Mesendoderm (in vitro differentiated cells): Measurements from ENCODE around the gene THBS4.
A peak's percentile ranks its signal among the peaks of the same experiment; 100 is the strongest.
"Not testable (repeated sequence)": the region's sequence is repeated elsewhere in the genome, so short reads cannot be mapped to it uniquely, and the experiment has no call there.

Experiments
- DNase-seq: peaks from one replicate; pipeline ENCODE4 v3.0.0; 2013
- H2AK5ac ChIP-seq: 2 replicates; pipeline ENCODE4 v1.6.1; 2013; ENCODE audit warnings: low read length, inconsistent platforms
- H2BK120ac ChIP-seq: 2 replicates; pipeline ENCODE4 v1.6.1; 2013; ENCODE audit warnings: low read depth, mild to moderate bottlenecking, low read length, moderate library complexity, mixed read lengths
- H2BK15ac ChIP-seq: replicated peaks from 2 replicates; pipeline ENCODE4 v1.6.1; 2013; ENCODE audit warnings: low read depth, mild to moderate bottlenecking, moderate library complexity
- H2BK5ac ChIP-seq: 2 replicates; pipeline ENCODE4 v1.6.1; 2013; ENCODE audit warnings: low read length, inconsistent platforms
- H3K18ac ChIP-seq: 2 replicates; pipeline ENCODE4 v1.6.1; 2013; ENCODE audit warnings: mild to moderate bottlenecking, low read length, mixed read lengths
- H3K23ac ChIP-seq: one replicate; pipeline ENCODE4 v1.6.1; 2013; ENCODE audit warnings: low read length
- H3K27ac ChIP-seq: 2 replicates; pipeline ENCODE4 v1.5.1; 2013; ENCODE audit warnings: low read depth, mild to moderate bottlenecking, inconsistent platforms, low read length, moderate library complexity
- H3K27me3 ChIP-seq: 2 replicates; pipeline ENCODE4 v1.6.1; 2013; ENCODE audit warnings: low read length, control low read depth, mild to moderate bottlenecking, inconsistent platforms; ENCODE audit not compliant: insufficient read depth, poor library complexity
- H3K36me3 ChIP-seq: 2 replicates; pipeline ENCODE4 v1.6.1; 2013; ENCODE audit warnings: low read length, inconsistent platforms; ENCODE audit not compliant: control insufficient read depth, insufficient read depth
- H3K4ac ChIP-seq: one replicate; pipeline ENCODE4 v1.6.1; 2013; ENCODE audit warnings: low read depth, mild to moderate bottlenecking, low read length, moderate library complexity
- H3K4me1 ChIP-seq: 2 replicates; pipeline ENCODE4 v1.6.1; 2013; ENCODE audit warnings: low read depth, low read length, inconsistent platforms; ENCODE audit not compliant: control insufficient read depth
- H3K4me2 ChIP-seq: 2 replicates; pipeline ENCODE4 v1.6.1; 2013; ENCODE audit warnings: low read length
- H3K4me3 ChIP-seq: 2 replicates; pipeline ENCODE4 v1.5.1; 2013; ENCODE audit warnings: mild to moderate bottlenecking, low read length
- H3K56ac ChIP-seq: one replicate; pipeline ENCODE4 v1.6.1; 2013; ENCODE audit warnings: low read length
- H3K79me1 ChIP-seq: 2 replicates; pipeline ENCODE4 v1.6.1; 2013; ENCODE audit warnings: low read length, inconsistent platforms
- H3K79me2 ChIP-seq: 2 replicates; pipeline ENCODE4 v1.6.1; 2013; ENCODE audit warnings: mild to moderate bottlenecking, low read length; ENCODE audit not compliant: control insufficient read depth, insufficient read depth
- H3K9ac ChIP-seq: 2 replicates; pipeline ENCODE4 v1.6.1; 2013; ENCODE audit warnings: low read length, inconsistent platforms
- H4K5ac ChIP-seq: one replicate; pipeline ENCODE4 v1.6.1; 2013; ENCODE audit warnings: low read length
- H4K8ac ChIP-seq: one replicate; pipeline ENCODE4 v1.6.1; 2013; ENCODE audit warnings: low read depth, mild to moderate bottlenecking, control low read depth, low read length, moderate library complexity
- WGBS: extraction: QIAGEN DNeasy Blood & Tissue Kit; methylation state at CpG from one replicate; pipeline ENCODE4 v1.1.7; 2013; ENCODE audit warnings: low lambda C conversion rate, missing lambda C conversion rate; ENCODE audit not compliant: insufficient coverage; ENCODE audit errors: extremely low coverage; 5-methylcytosine and 5-hydroxymethylcytosine counted together

THBS4 gene

DNA sequence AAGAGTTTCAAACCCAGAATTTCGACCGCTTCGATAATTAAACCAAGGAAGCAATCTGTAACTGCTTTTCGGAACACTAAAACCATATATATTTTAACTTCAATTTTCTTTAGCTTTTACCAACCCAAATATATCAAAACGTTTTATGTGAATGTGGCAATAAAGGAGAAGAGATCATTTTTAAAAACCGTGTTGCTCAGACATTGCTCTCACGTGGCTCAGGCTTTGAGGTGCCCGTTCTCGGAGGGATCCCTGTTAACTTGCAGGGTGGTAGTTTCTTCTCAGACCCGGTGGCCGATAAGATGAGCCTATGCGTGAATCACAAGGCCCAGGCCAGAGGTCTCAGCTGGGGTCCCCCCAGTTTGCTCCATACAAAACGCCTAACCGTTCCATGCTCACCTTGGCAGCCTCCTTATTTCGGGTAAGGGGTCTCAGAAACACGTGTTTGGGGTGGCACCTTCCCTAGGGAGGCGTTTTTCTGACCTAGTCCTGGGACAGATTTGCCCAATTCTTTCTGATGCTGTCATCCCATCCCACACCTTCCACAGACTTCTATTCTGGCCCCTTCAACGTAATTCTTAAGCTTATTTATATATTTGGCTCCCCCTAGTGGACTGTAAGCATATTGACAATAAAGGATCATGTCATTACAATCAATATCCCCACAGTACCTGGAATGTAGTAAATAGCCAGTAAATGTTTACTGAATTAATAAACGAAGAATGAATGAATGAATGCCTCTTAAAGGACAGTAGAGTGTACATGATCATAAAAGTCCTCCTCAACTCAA lies 48.1 kb downstream of the THBS4 start:
- no peak overlapping the region for H2BK15ac ChIP-seq
- DNase-seq, result peak; percentile 82
- H2BK120ac ChIP-seq, result no peak overlapping the region
- no peak overlapping the region for H3K9ac ChIP-seq
- H3K18ac ChIP-seq, result no peak overlapping the region
- H3K56ac ChIP-seq, result no peak overlapping the region
- H3K36me3 ChIP-seq, result no peaks in the 10 kb centered on the region
- no peak overlapping the region for H3K4me3 ChIP-seq
- no peak overlapping the region for H3K4ac ChIP-seq
- H3K4me1 ChIP-seq, result no peaks in the 10 kb centered on the region
- no peaks in the 10 kb centered on the region for H3K27me3 ChIP-seq
- no peak overlapping the region for H3K23ac ChIP-seq
- H3K4me2 ChIP-seq, result no peak overlapping the region
- H2AK5ac ChIP-seq, result no peak overlapping the region
- no peaks in the 10 kb centered on the region for H3K79me1 ChIP-seq
- H4K5ac ChIP-seq, result no peak overlapping the region
- no peak overlapping the region for H4K8ac ChIP-seq
- 100% methylated on average over 2 of the region's 19 CpGs for WGBS
- no peaks in the 10 kb centered on the region for H3K79me2 ChIP-seq
- no peak overlapping the region for H3K27ac ChIP-seq
- no peak overlapping the region for H2BK5ac ChIP-seq

GRCh38 chr5:80090884-80091166 lies 55.7 kb downstream of the THBS4 start:
- Histone ChIP-seq H3K79me2 (no peaks in the 10 kb centered on the region), H3K27me3 (no peaks in the 10 kb centered on the region), H3K27ac (no peak overlapping the region), H2BK120ac (no peak overlapping the region), H4K8ac (no peak overlapping the region), H3K23ac (no peak overlapping the region), H3K4me2 (no peak overlapping the region), H3K56ac (no peak overlapping the region), H2AK5ac (no peak overlapping the region), H4K5ac (no peak overlapping the region), H3K9ac (no peak overlapping the region), H2BK15ac (no peak overlapping the region), H3K4me1 (no peaks in the 10 kb centered on the region), H2BK5ac (no peak overlapping the region), H3K18ac (no peak overlapping the region), H3K79me1 (no peaks in the 10 kb centered on the region), H3K4ac (no peak overlapping the region), H3K36me3 (no peaks in the 10 kb centered on the region), H3K4me3 (no peak overlapping the region)
- WGBS, result no CpG with 5 or more reads among the region's 5 CpGs
- peak; percentile 60 for DNase-seq

- not testable (repeated sequence) for H3K36me3 ChIP-seq
- DNase-seq, result peak; percentile 68
Measured at GRCh38 chr5:80091792-80092192, 56.6 kb downstream of the THBS4 start.

GRCh38 chr5:80092486-80093107 lies 57.4 kb downstream of the THBS4 start:
- no peaks in the 10 kb centered on the region for H3K36me3 ChIP-seq
- no peak overlapping the region for H3K27ac ChIP-seq
- H3K23ac ChIP-seq, result no peak overlapping the region
- WGBS, result no CpG with 5 or more reads among the region's 8 CpGs
- peaks cover 2% of the 10 kb centered on the region for H3K4me1 ChIP-seq
- H3K9ac ChIP-seq, result no peak overlapping the region
- no peak overlapping the region for H3K4me3 ChIP-seq
- H3K56ac ChIP-seq, result no peak overlapping the region
- H3K4me2 ChIP-seq, result no peak overlapping the region
- H3K4ac ChIP-seq, result peak overlapping the region; percentile 75
- no peak overlapping the region for H2AK5ac ChIP-seq
- H3K79me2 ChIP-seq, result no peaks in the 10 kb centered on the region
- H4K5ac ChIP-seq, result no peak overlapping the region
- H2BK120ac ChIP-seq, result peak overlapping the region; percentile 3
- no peak overlapping the region for H4K8ac ChIP-seq
- DNase-seq, result no peak
- no peak overlapping the region for H2BK15ac ChIP-seq
- H3K18ac ChIP-seq, result peak overlapping the region; percentile 2
- no peak overlapping the region for H2BK5ac ChIP-seq
- H3K79me1 ChIP-seq, result no peaks in the 10 kb centered on the region
- no peaks in the 10 kb centered on the region for H3K27me3 ChIP-seq

More at GRCh38 chr5:80091792-80092192, 56.6 kb downstream of the THBS4 start:
- H3K56ac ChIP-seq, H4K5ac ChIP-seq, H3K27ac ChIP-seq, H4K8ac ChIP-seq, H3K4me2 ChIP-seq, H2AK5ac ChIP-seq, H3K4me1 ChIP-seq, H2BK15ac ChIP-seq, H3K79me2 ChIP-seq, H3K9ac ChIP-seq, H3K27me3 ChIP-seq, H2BK5ac ChIP-seq, H3K79me1 ChIP-seq, H3K4me3 ChIP-seq, H3K23ac ChIP-seq: not testable (repeated sequence)
- no CpG with 5 or more reads among the region's 15 CpGs for WGBS
- Histone ChIP-seq H3K4ac (peak overlapping the region; percentile 45), H2BK120ac (peak overlapping the region; percentile 3), H3K18ac (peak overlapping the region; percentile 2)

DNA sequence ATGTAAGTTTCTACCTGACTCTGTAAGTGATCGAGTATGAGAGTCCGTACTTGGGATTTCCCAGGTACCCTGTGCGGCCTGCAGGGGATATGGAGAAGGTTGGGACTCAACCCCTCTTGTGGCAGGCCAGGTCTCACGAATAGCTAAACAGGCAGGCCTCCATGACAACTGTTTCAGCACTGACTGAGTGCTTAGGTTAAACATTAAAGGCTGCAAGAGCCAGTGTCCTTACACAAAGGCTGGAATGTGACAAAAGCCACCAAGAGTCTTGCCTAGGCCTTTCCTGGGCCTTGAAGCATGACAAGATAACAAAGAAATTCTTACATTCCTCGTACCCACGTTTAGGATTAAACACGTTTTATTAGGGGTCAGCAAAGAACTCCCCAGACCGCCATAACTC lies 58.6 kb downstream of the THBS4 start:
- Histone ChIP-seq H3K4ac (peak overlapping the region; percentile 75), H4K8ac (no peak overlapping the region), H4K5ac (no peak overlapping the region), H3K9ac (no peak overlapping the region), H3K79me1 (no peaks in the 10 kb centered on the region), H3K4me1 (peaks cover 4% of the 10 kb centered on the region), H3K56ac (peak overlapping the region; percentile 45), H3K79me2 (no peaks in the 10 kb centered on the region), H2BK120ac (peak overlapping the region; percentile 49), H3K27ac (peak overlapping the region; percentile 36), H3K27me3 (no peaks in the 10 kb centered on the region), H3K4me3 (no peak overlapping the region), H3K23ac (no peak overlapping the region), H2AK5ac (no peak overlapping the region), H3K36me3 (no peaks in the 10 kb centered on the region), H2BK15ac (no peak overlapping the region), H3K4me2 (no peak overlapping the region), H2BK5ac (peak overlapping the region; percentile 57), H3K18ac (peak overlapping the region; percentile 20)
- DNase-seq, result peak; percentile 95
- WGBS, result no CpG with 5 or more reads among the region's 8 CpGs
